Activated CD4-positive, alpha-beta T cell treated with anti-CD3 and anti-CD28 coated beads, Interleukin-2, amount 10 ng/mL, durations not matched to agents 7 days and 5 days (primary cell): ENCODE results near the gene ATP13A1. TPM values are rescaled to one million over a fixed set of nuclear protein-coding genes. Genes with fewer than 3 reads are reported as not detected.
"Not testable (repeated sequence)": the region's sequence is repeated elsewhere in the genome, so short reads cannot be mapped to it uniquely, and the experiment has no call there.

ENCODE experiments used
- CTCF ChIA-PET: fragments of 350-600 bp; sonication (Branson Sonifier 250); formaldehyde crosslinking; loops from one replicate; lab custom pipeline; 2021; ENCODE audit warnings: antibody characterized with exemption; lab: Charles Lee
- POLR2A ChIA-PET: fragments of 350-600 bp; sonication (Branson Sonifier 250); formaldehyde crosslinking; loops from one replicate; lab custom pipeline; 2021; ENCODE audit warnings: antibody characterized with exemption; lab: Charles Lee
- DNase-seq: peaks from one replicate; pipeline ENCODE4 v3.0.0-alpha.2; 2020
- H3K27ac Mint-ChIP-seq: one replicate; pipeline ENCODE4 v1.8.0; 2021; ENCODE audit warnings: mild to moderate bottlenecking, moderate library complexity, mixed read lengths
- H3K27me3 Mint-ChIP-seq: one replicate; pipeline ENCODE4 v1.8.0; 2021; ENCODE audit warnings: mixed read lengths
- H3K36me3 Mint-ChIP-seq: one replicate; pipeline ENCODE4 v1.8.0; 2021; ENCODE audit warnings: low read depth, mixed read lengths
- H3K4me1 Mint-ChIP-seq: one replicate; pipeline ENCODE4 v1.8.0; 2021; ENCODE audit warnings: mixed read lengths
- H3K4me3 Mint-ChIP-seq: one replicate; pipeline ENCODE4 v1.8.0; 2021; ENCODE audit warnings: mild to moderate bottlenecking, moderate library complexity, mixed read lengths
- H3K9me3 Mint-ChIP-seq: one replicate; pipeline ENCODE4 v1.8.0; 2021; ENCODE audit warnings: mixed read lengths
- total RNA-seq, 2 experiments: library from RNA; stranded (reverse); gene quantifications; one replicate each; pipeline ENCODE4 v1.2.3, GENCODE V29; 2021

Gene ATP13A1
- 100 to 1,000 TPM in 1 of 2 experiments, 10 to 100 TPM in 1; 90.1 to 105 TPM for total RNA-seq

- peak; percentile 96 for DNase-seq
- Mint-ChIP-seq H3K4me3 (peak within 1 kb of the TSS; percentile 93), H3K4me1 (peaks cover 38% of the 10 kb centered on the region), H3K27me3 (no peaks in the 10 kb centered on the region), H3K36me3 (peaks cover 49% of the 10 kb centered on the region), H3K27ac (peak within 1 kb of the TSS; percentile 97), H3K9me3 (peaks cover 3% of the 10 kb centered on the region)
- ChIA-PET CTCF (interaction anchor here (0.5 to 1.4 kb wide), 4 partner anchors 9 to 1358 kb away, joined by 3 read pairs; partner anchors contain the start of gene GMIP), POLR2A (interaction anchor here (0.5 to 1.1 kb wide), 2 partner anchors 19 to 68 kb away, joined by 3 to 7 read pairs; no protein-coding TSS in a partner anchor)
Measured at GRCh38 chr19:19663256-19664120, at the start of gene ATP13A1. Gene ATP13A1, minus strand, starts transcription at chr19:19663676. Its CDS starts 10 bp downstream, at chr19:19663666.

GRCh38 chr19:19711934-19712828, 48.7 kb upstream of the ATP13A1 start:
- no peak for DNase-seq
- H3K9me3 Mint-ChIP-seq: peaks cover 67% of the 10 kb centered on the region
- CTCF ChIA-PET: no interaction called here

GRCh38 chr19:19711306-19711933, 47.9 kb upstream of the ATP13A1 start:
- no peak for DNase-seq
- ChIA-PET CTCF (no interaction called here), POLR2A (no interaction called here)
- Mint-ChIP-seq H3K36me3 (peaks cover 80% of the 10 kb centered on the region), H3K27ac (no peak overlapping the region), H3K27me3 (no peaks in the 10 kb centered on the region), H3K9me3 (peaks cover 64% of the 10 kb centered on the region), H3K4me3 (no peak overlapping the region), H3K4me1 (no peaks in the 10 kb centered on the region)

More at GRCh38 chr19:19711934-19712828, 48.7 kb upstream of the ATP13A1 start:
- no peaks in the 10 kb centered on the region for H3K27me3 Mint-ChIP-seq
- H3K4me3 Mint-ChIP-seq: no peak overlapping the region
- H3K36me3 Mint-ChIP-seq: peaks cover 83% of the 10 kb centered on the region
- no peak overlapping the region for H3K27ac Mint-ChIP-seq
- no peaks in the 10 kb centered on the region for H3K4me1 Mint-ChIP-seq
- POLR2A ChIA-PET: no interaction called here

GRCh38 chr19:19710506-19710905, 47.0 kb upstream of the ATP13A1 start:
- no peak overlapping the region for H3K4me3 Mint-ChIP-seq
- H3K4me1 Mint-ChIP-seq: no peaks in the 10 kb centered on the region
- no peak for DNase-seq
- no peak overlapping the region for H3K27ac Mint-ChIP-seq
- peaks cover 74% of the 10 kb centered on the region for H3K36me3 Mint-ChIP-seq
- H3K9me3 Mint-ChIP-seq: peaks cover 62% of the 10 kb centered on the region
- no peaks in the 10 kb centered on the region for H3K27me3 Mint-ChIP-seq
- CTCF ChIA-PET: no interaction called here
- POLR2A ChIA-PET: no interaction called here

- H3K4me1 Mint-ChIP-seq: no peaks in the 10 kb centered on the region
- H3K9me3 Mint-ChIP-seq: peaks cover 57% of the 10 kb centered on the region
- POLR2A ChIA-PET: no interaction called here
- no peak overlapping the region for H3K4me3 Mint-ChIP-seq
- DNase-seq: no peak
- H3K36me3 Mint-ChIP-seq: peaks cover 39% of the 10 kb centered on the region
- H3K27me3 Mint-ChIP-seq: no peaks in the 10 kb centered on the region
- CTCF ChIA-PET: no interaction called here
- no peak overlapping the region for H3K27ac Mint-ChIP-seq
Measured at GRCh38 chr19:19704836-19705235, 41.4 kb upstream of the ATP13A1 start.

- H3K27ac Mint-ChIP-seq, H3K4me3 Mint-ChIP-seq, H3K27me3 Mint-ChIP-seq, POLR2A ChIA-PET, CTCF ChIA-PET, DNase-seq, H3K4me1 Mint-ChIP-seq: not testable (repeated sequence)
- Mint-ChIP-seq H3K36me3 (peaks cover 20% of the 10 kb centered on the region), H3K9me3 (peaks cover 39% of the 10 kb centered on the region)
Measured at GRCh38 chr19:19700493-19700892, 37.0 kb upstream of the ATP13A1 start.

- no peaks in the 10 kb centered on the region for H3K27me3 Mint-ChIP-seq
- DNase-seq: no peak
- no peak overlapping the region for H3K4me3 Mint-ChIP-seq
- H3K9me3 Mint-ChIP-seq: peaks cover 29% of the 10 kb centered on the region
- H3K36me3 Mint-ChIP-seq: peaks cover 7% of the 10 kb centered on the region
- no peak overlapping the region for H3K27ac Mint-ChIP-seq
- POLR2A ChIA-PET: no interaction called here
- CTCF ChIA-PET: interaction anchor here (0.6 kb wide), 1 partner anchor 297 kb away, joined by 3 read pairs; no protein-coding TSS in a partner anchor
- H3K4me1 Mint-ChIP-seq: no peaks in the 10 kb centered on the region
Measured at GRCh38 chr19:19697589-19697988, 34.1 kb upstream of the ATP13A1 start.

GRCh38 chr19:19696386-19696785, 32.9 kb upstream of the ATP13A1 start:
- Mint-ChIP-seq H3K27ac (no peak overlapping the region), H3K36me3 (peaks cover 14% of the 10 kb centered on the region), H3K27me3 (no peaks in the 10 kb centered on the region), H3K4me3 (no peak overlapping the region), H3K4me1 (no peaks in the 10 kb centered on the region), H3K9me3 (peaks cover 31% of the 10 kb centered on the region)
- POLR2A ChIA-PET: no interaction called here
- no peak for DNase-seq
- CTCF ChIA-PET: no interaction called here

- no peaks in the 10 kb centered on the region for H3K27me3 Mint-ChIP-seq
- no peaks in the 10 kb centered on the region for H3K4me1 Mint-ChIP-seq
- H3K4me3 Mint-ChIP-seq: no peak overlapping the region
- H3K36me3 Mint-ChIP-seq: peaks cover 23% of the 10 kb centered on the region
- H3K9me3 Mint-ChIP-seq: peaks cover 19% of the 10 kb centered on the region
- ChIA-PET CTCF (no interaction called here), POLR2A (no interaction called here)
- H3K27ac Mint-ChIP-seq: no peak overlapping the region
- no peak for DNase-seq
Measured at GRCh38 chr19:19691683-19692082, 28.2 kb upstream of the ATP13A1 start.

- Mint-ChIP-seq H3K9me3 (peaks cover 16% of the 10 kb centered on the region), H3K36me3 (peaks cover 43% of the 10 kb centered on the region)
- H3K27ac Mint-ChIP-seq, CTCF ChIA-PET, H3K4me1 Mint-ChIP-seq, H3K27me3 Mint-ChIP-seq, POLR2A ChIA-PET, DNase-seq, H3K4me3 Mint-ChIP-seq: not testable (repeated sequence)
Measured at GRCh38 chr19:19689023-19689422, 25.5 kb upstream of the ATP13A1 start.

GRCh38 chr19:19687090-19687489, 23.6 kb upstream of the ATP13A1 start:
- DNase-seq: no peak
- ChIA-PET POLR2A (no interaction called here), CTCF (interaction anchor here (0.6 kb wide), 1 partner anchor 1131 kb away, joined by 3 read pairs; no protein-coding TSS in a partner anchor)
- Mint-ChIP-seq H3K9me3 (peaks cover 28% of the 10 kb centered on the region), H3K4me3 (no peak overlapping the region), H3K4me1 (no peaks in the 10 kb centered on the region), H3K36me3 (peaks cover 56% of the 10 kb centered on the region), H3K27me3 (no peaks in the 10 kb centered on the region), H3K27ac (no peak overlapping the region)

GRCh38 chr19:19686580-19686979, 23.1 kb upstream of the ATP13A1 start:
- CTCF ChIA-PET: interaction anchor here (0.6 kb wide), 1 partner anchor 1130 kb away, joined by 3 read pairs; no protein-coding TSS in a partner anchor
- H3K36me3 Mint-ChIP-seq: peaks cover 58% of the 10 kb centered on the region

More at GRCh38 chr19:19686580-19686979, 23.1 kb upstream of the ATP13A1 start:
- POLR2A ChIA-PET: no interaction called here
- H3K4me3 Mint-ChIP-seq: no peak overlapping the region
- H3K27me3 Mint-ChIP-seq: no peaks in the 10 kb centered on the region
- H3K4me1 Mint-ChIP-seq: no peaks in the 10 kb centered on the region
- DNase-seq: no peak
- H3K9me3 Mint-ChIP-seq: peaks cover 28% of the 10 kb centered on the region
- H3K27ac Mint-ChIP-seq: no peak overlapping the region
